ENCODE data around the gene SMARCC2.

The SMARCC2 gene

GRCh38 chr12:56146492-56147460, 42.5 kb downstream of the SMARCC2 start:
- no peak for DNase-seq

GRCh38 chr12:56145217-56145616, 44.1 kb downstream of the SMARCC2 start:
- no peak for DNase-seq

GRCh38 chr12:56143870-56144269, 45.4 kb downstream of the SMARCC2 start:
- no peak for DNase-seq

- no peak for DNase-seq
Measured at GRCh38 chr12:56143217-56143616, 46.1 kb downstream of the SMARCC2 start.

GRCh38 chr12:56141946-56142784, 47.1 kb downstream of the SMARCC2 start:
- no peak for DNase-seq

- DNase-seq: no peak
Measured at GRCh38 chr12:56137853-56138571, 51.3 kb downstream of the SMARCC2 start.

- no peak for DNase-seq
Measured at GRCh38 chr12:56134897-56135296, 54.4 kb downstream of the SMARCC2 start.

- no peak for DNase-seq
Measured at GRCh38 chr12:56130876-56131275, 58.4 kb downstream of the SMARCC2 start.

- DNase-seq: no peak
Measured at GRCh38 chr12:56129942-56130495, 59.3 kb downstream of the SMARCC2 start.

GRCh38 chr12:56129206-56129941, 59.9 kb downstream of the SMARCC2 start:
- DNase-seq: peak; percentile 85

GRCh38 chr12:56128670-56129205, 60.5 kb downstream of the SMARCC2 start:
- no peak for DNase-seq

- DNase-seq: peak; percentile 100
Measured at GRCh38 chr12:56127888-56128669, 61.2 kb downstream of the SMARCC2 start, which contains the start of gene ESYT1. Gene ESYT1 (plus strand): TSS chr12:56128267. CDS start chr12:56128320, 53 bp downstream.

GRCh38 chr12:56127485-56127887, 61.8 kb downstream of the SMARCC2 start:
- DNase-seq: no peak

GRCh38 chr12:56126732-56127239, 62.5 kb downstream of the SMARCC2 start:
- no peak for DNase-seq

GRCh38 chr12:56124133-56124532, 65.2 kb downstream of the SMARCC2 start:
- no peak for DNase-seq

- no peak for DNase-seq
Measured at GRCh38 chr12:56122637-56123036, 66.6 kb downstream of the SMARCC2 start.

- no peak for DNase-seq
Measured at GRCh38 chr12:56121204-56121870, 67.9 kb downstream of the SMARCC2 start.

- no peak for DNase-seq
Measured at GRCh38 chr12:56120158-56120846, 69.0 kb downstream of the SMARCC2 start.

- DNase-seq: peak; percentile 79
Measured at GRCh38 chr12:56119361-56119796, 69.9 kb downstream of the SMARCC2 start.

Data from activated CD4-positive, alpha-beta T cell treated with anti-CD3 and anti-CD28 coated beads, Interleukin-2, Interleukin-6, amounts not matched to agents 100 ng/mL and 50 ng/mL, durations not matched to agents 16 hours and 8 hours (primary cell).